Peyer's patch (tissue), 4 donors: ENCODE data around the gene FNBP1L.

Experiments
- CTCF ChIP-seq, 6 experiments: fragments of 450-650 bp in 4 of 6; fragments of 200-600 bp in 2 of 6; sonication (generic) in 1 of 6; IDR thresholded peaks; one replicate each; pipeline ENCODE4 v1.5.1; 2017 to 2019; ENCODE audit warnings: antibody characterized with exemption in 6 of 6, mild to moderate bottlenecking in 3 of 6, moderate library complexity in 1 of 6
- POLR2A ChIP-seq, 2 donors: fragments of 450-650 bp; IDR thresholded peaks; one replicate each; pipeline ENCODE4 v1.5.1; 2017; ENCODE audit warnings: antibody characterized with exemption in 2 of 2, mild to moderate bottlenecking in 2 of 2, moderate library complexity in 2 of 2

- TF ChIP-seq CTCF (IDR thresholded peaks at IDR 0.05) (peak in 3 of 6 experiments; percentile 32 to 39 (median 33)), POLR2A (IDR thresholded peaks at IDR 0.05) (no peak)
These were observed 136.5 kb downstream of the FNBP1L start for GRCh38 chr1:93584261-93585003.
